ENCODE results near the gene ALDOA.
"Not testable (repeated sequence)": the region's sequence is repeated elsewhere in the genome, so short reads cannot be mapped to it uniquely, and the experiment has no call there.

ALDOA gene

GRCh38 chr16:30065102-30065942, at the start of gene ALDOA:
ALDOA (plus strand) TSS chr16:30065760; CDS start chr16:30066898, 1,138 bp downstream.
- peak; percentile 98 for DNase-seq

- no peak for DNase-seq
Measured at GRCh38 chr16:30016555-30017276, 48.8 kb upstream of the ALDOA start.

DNA sequence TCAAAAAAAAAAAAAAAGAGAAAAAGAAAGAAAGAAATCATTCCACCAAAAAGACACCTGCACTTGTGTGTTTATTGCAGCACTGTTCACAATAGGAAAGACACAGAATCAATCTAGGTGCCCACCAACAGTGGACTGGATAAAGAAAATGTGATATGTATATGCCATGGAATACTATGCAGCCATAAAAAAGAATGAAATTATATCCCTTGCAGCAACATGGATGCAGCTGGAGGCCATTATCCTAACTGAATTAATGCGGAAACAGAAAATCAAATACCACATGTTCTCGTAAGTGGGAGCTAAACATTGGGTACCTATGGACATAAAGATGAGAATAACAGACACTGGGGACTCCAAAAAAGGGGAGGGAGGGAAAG, 48.3 kb upstream of the ALDOA start:
- no peak for DNase-seq

DNA sequence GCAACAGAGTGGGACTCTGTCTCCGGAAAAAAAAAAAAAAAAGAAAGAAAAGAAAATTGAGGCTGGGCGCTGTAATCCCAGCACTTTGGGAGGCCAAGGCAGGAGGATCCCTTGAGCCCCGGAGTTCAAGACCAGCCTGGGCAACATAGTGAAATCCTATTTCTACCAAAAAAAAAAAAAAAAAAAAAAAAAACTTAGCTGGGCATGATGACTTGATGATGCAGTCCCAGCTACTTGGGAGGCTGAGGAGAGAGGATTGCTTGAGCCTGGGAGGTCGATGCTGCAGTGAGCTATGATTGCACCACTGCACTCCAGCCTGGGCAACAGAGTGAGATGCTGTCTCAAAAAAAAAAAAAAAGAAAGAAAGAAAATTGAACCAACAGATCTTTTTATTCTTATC, 47.6 kb upstream of the ALDOA start:
- DNase-seq, result not testable (repeated sequence)

GRCh38 chr16:30018731-30019158, 46.8 kb upstream of the ALDOA start:
- peak; percentile 61 for DNase-seq

DNA sequence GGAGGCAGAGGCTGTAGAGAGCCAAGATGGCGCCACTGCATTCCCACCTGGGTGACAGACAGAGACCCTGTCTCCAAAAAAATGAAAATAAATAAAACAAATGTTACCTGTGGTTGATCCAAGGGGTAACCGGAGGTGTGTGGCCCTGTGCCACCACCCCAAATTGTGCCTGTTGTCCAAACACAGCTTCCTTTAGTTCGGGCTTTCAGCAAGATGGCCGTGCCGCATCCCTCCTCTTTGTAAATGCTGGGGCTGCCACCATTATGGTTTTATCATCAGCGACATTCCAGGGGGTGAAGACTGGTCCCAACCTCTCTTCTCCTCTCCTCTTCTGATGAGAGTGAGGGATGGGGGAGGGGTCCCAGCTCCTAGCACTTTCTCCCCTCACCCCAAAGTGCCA, 42.7 kb upstream of the ALDOA start, which contains the start of gene C16orf92:
Gene C16orf92 (plus strand): TSS at position 312 of the 400 bp plus-strand sequence. CDS start 143 bp downstream, outside the sequence.
- DNase-seq, result no peak

DNA sequence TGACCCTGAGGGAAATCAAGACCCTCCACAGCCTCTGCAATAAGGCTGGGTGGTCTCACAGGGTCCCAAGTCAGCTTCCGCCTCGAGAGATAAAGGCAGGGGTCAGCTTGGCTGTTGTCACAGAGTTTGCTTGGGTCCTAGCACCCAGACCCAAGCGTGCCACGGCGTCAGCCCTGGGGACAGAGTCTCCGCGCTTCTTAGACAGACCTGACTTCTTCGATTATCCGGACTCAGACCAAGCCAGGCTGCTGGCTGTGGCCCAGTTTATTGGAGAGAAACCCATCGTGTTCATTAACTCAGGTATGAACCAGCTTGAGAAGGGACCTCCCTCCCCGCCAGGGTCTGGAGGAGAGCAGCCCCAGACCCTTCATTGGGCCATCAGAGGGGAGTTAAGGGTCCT, 42.0 kb upstream of the ALDOA start:
- no peak for DNase-seq

GRCh38 chr16:30024451-30024850, 41.1 kb upstream of the ALDOA start:
- no peak for DNase-seq

DNA sequence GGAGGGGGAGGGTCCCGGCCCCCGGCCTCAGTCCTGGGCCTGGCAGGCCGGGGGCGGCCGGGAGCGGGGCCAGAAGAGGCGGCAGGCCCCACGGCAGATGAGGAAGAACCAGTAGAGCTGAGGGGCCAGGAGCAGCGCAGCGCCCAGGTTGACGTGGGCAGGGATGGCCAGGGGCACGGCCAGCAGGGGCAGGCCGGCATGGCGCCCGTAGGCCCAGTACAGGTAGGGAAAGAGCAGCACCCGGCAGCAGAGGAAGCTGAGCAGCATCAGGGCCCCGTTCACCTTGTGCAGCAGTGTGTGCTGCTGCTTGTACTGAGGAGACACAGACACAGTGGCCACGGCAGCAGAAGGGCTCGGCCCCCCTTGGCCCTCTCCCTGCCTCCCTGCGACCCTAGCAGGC, 40.4 kb upstream of the ALDOA start:
- no peak for DNase-seq

DNA sequence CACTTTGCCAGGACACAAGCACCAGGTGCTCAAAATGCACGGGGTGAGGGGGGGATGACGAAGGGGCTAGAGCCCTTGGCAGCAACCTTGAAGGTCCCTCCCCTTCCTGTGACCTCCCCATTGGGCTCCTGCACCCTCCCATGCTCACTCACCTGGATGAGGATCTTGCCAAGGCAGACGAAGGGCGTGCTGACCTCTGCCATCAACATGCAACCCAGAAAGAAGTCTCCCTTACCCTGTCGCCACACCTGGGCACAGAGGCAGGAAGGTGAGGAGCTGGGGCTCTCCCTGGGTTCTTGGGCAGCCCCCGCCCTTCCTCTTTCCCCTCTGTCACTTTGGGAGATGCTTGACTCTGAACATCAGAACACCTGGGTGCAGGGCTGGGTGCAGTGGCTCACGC, 40.0 kb upstream of the ALDOA start:
- no peak for DNase-seq

DNA sequence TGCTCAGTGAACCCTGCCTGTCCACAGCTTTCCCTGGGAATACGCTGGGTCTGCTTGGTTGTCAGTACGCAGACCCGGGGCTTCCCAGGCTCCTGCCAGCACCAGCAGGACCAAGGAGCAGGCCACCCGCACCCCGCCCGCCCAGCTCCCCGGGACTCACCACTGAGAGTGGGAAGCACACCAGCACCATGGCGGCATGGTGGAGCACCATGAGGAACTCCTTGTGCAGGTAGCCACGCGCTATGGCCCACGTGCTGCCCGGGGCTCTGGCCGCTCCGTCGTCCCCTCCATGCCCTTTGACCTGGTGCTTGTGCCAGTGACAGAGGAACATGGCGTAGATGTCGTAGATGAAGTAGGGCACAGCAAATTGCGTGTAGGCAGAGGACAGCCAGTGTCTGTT, 39.1 kb upstream of the ALDOA start:
- DNase-seq, result no peak

GRCh38 chr16:30027588-30028437, 37.7 kb upstream of the ALDOA start:
- peak; percentile 99 for DNase-seq

DNA sequence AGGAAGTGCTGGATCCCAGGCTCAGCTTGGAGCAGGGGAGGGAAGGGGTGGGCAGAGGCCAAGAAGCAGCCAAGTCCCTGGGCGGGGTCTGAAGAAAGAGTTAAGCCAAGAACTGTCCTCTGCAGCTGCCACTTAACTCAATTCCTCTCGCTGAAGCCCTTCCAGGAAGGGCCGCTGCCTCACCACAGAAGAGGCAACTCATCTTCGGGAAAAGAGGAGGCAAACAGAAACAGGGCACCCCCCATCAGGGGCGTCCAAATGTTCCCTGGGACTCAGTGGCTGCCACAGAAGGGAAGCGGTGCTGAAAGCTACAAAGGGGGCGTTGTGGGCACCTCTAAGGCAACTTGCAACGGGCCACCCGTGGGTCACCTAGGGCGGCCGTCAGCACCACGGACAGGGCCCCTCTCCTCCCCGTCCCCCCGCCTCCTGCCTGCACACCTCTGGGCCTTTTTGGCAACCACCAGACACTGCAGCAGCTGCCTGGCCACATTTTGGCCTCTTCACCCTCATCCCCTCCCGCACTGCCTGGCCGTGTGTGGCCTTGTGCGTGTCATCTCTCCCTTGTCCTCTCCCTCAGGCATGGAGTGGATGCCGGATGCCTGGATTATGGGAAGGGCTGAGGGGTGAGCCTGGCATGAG, 37.0 kb upstream of the ALDOA start:
- no peak for DNase-seq

DNA sequence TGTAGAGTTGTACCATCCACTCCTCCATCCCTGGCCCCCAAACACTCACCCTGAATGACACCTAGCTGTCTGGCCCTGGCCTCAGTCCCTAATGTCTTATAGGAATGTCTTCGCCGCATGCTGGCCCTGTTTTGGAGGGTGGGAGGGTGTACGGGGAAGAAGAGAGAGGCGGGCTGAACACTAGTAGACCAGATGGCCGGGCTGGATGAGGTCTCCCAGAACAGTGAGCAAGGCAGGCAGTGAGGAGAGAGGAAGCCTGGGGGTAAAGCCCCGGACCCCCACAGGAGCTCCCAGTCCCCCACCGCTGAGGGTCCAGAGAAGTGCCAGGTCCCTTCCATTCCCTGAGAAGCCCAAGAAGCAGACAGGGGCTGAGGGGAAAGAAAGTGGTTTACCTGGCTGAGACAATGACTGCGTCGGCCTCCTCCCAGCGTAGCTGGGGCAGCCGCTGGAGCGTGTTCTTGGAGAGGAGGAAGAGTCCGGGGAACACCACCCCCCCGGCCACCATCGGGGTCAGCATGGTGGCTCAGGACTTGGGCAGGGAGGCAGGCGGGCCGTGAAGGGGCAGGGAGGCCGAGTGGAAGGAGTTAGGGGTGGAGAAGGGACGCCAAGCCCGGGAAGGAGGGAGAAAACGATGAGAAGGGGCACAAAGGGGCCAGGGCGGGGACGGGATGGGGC, 35.4 kb upstream of the ALDOA start:
- DNase-seq, result peak; percentile 78

GRCh38 chr16:30030841-30031413, 34.6 kb upstream of the ALDOA start, which contains the start of gene TLCD3B:
TLCD3B (minus strand) TSS chr16:30031271; CDS start chr16:30030527, 744 bp downstream.
- peak; percentile 84 for DNase-seq

DNA sequence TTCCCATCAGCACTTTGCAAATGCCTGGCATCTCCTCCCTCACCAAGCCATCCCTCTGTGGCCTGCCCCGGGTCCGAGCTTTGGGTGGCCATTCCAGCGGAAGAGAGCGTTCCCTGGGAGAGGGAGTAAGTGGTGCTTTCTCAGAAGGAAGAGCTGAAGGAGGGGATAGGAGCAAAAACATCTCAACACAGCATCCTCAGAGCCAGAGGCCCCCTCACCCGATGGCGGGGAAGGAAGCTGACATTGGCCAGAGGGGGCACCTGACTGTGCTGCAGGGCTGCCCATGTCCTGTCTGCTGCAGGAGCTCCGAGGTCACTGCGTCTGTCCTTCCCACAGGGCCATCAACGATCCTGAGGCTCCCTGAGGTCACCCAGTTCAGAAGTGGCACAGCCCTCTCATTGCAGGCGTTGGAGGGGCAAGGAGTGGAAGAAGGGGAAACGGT, 34.1 kb upstream of the ALDOA start:
- DNase-seq, result no peak

DNA sequence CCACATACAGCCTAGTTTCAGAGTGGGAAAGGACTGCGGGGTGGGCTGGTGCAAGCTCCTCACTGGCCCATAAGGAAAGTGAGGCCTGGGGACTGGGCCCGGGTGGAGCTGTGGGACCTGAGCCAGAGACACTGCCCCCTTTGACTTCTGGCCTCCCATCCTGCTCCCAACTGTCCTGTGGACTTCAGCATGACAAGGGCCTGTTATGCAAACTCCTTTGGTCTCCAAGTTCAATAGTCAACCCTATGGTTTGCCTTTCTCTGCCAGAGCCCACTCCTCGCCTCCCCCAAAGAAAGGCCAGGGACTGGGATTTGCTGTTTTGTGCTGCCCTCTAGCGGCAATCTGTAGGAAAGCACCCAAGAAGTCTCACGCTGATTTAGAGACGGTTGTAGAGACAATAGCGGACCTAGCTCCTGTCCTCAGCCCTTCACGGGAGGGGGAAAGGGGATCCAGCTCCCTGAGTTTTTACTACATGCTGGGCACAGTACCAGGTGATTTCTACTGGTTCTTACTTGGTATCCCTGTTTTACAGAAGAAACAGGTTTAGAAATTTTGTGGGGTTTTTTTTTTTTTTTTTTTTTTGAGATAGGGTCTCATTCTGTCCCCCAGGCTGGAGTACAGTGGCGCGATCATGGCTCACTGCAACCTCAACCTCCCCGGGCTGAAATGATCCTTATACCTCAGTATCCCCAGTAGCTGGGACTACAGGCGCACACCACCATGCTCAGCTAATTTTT, 33.3 kb upstream of the ALDOA start:
- peak; percentile 89 for DNase-seq

DNA sequence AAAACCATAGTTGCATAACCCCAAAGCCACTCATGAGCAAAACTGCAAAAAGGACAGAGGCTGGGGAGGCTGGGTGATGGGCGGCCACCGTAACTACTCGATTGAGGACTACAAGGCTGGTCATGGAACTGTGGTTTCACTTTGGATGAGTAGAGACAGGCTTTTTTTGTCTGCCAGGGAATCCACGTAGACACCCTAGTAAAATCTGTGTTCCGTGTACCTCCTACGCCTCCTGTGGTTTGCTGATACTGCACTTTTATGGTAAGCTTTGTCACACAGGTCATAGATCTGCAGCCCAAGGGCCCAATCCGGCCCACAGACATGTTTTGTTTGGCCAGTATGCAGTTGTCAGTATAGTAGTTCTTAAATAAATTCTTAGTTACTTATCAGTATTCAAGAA, 32.3 kb upstream of the ALDOA start:
- DNase-seq, result no peak

- DNase-seq, result no peak
Measured at GRCh38 chr16:30040221-30040620, 25.3 kb upstream of the ALDOA start.

DNA sequence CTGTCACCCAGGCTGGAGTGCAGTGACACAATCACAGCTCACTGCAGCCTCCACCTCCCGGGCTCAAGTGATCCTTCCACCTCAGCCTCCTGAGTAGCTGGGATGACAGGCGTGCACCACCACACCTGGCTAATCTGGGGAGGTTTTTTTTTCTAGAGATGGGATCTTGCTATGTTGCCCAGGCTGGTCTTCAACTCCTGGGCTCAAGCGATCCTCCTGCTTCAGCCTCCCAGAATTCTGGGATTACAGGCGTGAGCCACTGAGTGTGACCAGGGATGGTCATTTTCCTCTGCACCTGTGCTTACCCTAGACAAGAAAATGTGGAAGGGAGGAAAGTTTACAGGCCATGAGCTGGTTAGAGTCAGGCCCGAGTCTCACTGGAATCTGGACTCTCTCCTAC, 24.9 kb upstream of the ALDOA start:
- not testable (repeated sequence) for DNase-seq

DNA sequence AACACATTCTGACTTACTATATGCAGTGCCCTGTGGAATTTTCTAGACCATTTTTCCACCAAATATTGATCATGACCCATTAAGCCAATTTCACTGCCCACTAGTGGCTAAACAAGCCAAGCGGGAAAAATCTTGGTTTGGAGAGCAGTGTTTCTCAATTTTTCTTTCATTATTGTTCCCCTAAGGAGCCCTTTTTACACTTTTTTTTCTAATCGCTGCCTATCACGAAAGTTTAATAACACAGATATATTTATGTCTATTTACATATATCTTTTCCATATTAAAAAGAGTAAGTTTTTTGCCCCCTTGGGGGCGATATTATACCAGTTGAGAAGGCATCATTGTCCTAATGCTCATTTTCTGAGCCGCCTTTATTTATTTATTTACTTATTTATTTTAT, 23.7 kb upstream of the ALDOA start:
- DNase-seq, result peak; percentile 16
